NCI-H146 treated with DMSO at 0.1 percent for 48 hours (cell line): ENCODE data around the gene NOS3.
"Not testable (repeated sequence)": the region's sequence is repeated elsewhere in the genome, so short reads cannot be mapped to it uniquely, and the experiment has no call there.

Source experiments
- DNase-seq: peaks from one replicate; lab custom pipeline; 2025; ENCODE audit not compliant: unreplicated experiment; lab: John Stamatoyannopoulos, UW

The NOS3 gene

DNA sequence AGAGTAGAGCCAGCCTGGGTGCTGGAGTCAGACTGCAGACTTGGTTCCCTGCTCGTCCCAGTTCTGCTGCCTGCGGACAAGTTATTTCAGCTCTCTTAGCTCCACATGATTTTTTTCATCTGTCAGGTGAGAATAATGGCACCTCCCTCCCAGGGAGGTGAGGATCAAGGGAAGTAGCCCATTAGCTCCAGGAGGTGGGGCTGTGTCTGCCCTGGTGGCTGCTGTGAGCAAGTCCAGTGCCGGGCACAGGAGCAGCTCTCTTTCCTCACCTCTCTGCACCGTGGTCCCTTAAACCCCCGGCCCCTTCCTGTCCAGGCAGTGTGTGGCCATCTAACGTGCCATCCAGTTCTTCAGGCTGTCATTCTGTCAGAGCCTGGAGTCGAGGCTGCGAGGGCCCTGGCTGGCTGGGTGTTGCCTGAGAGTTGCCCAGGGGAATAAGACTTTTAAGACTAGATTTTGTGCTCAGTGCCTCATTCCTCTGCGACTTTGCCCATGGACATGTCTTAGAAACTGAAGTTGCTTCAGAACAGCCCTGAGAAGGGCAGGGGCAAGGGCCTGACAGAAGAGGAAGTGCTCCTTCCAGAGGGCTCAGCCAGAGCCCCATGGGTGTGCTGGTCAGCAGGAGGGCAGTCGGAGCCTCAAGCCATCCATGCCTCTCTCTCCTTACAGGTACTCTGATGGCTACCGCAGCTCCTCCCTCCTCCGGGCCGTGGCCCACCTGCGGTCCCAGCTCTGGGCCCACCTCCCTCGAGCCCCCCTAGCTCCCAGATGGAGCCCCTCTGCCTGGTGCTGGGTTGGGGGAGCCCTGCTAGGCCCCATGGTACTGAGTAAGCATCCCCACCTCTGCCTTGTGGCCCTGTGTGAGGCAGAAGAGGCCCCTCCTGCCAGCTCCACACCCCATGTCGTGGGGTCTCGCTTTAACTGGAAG is 42.4 kb downstream of the NOS3 start:
- DNase-seq = no peak

- no peak for DNase-seq
Observed at GRCh38 chr7:151033864-151034249, 43.0 kb downstream of the NOS3 start.

DNA sequence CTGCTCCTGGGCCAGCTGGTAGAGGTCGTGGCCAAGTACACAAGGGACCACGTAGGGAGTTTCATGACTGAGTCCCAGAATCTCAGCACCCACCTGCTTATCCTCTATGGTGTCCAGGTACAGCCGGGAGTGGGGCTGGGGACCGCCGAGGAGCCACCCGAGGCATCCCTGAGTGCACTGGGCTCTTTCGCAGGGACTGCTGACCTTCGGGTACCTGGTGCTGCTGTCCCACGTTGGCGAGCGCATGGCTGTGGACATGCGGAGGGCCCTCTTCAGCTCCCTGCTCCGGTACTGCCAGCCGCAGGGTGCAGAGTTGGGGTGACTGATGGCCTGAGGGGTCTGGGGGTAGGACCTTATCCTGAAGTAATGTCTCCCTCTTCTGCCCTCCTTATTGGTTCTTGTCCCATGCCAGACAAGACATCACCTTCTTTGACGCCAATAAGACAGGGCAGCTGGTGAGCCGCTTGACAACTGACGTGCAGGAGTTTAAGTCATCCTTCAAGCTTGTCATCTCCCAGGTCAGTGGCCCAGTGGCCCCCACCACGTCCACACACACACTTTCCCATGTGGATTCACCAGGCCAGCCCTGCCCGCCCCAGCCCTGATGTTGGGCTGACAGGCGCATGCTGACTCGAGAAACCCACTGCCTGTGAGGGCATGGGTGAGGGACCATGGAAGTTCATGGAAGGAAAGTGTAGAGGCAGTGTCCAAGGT is 43.7 kb downstream of the NOS3 start:
- no peak for DNase-seq

DNA sequence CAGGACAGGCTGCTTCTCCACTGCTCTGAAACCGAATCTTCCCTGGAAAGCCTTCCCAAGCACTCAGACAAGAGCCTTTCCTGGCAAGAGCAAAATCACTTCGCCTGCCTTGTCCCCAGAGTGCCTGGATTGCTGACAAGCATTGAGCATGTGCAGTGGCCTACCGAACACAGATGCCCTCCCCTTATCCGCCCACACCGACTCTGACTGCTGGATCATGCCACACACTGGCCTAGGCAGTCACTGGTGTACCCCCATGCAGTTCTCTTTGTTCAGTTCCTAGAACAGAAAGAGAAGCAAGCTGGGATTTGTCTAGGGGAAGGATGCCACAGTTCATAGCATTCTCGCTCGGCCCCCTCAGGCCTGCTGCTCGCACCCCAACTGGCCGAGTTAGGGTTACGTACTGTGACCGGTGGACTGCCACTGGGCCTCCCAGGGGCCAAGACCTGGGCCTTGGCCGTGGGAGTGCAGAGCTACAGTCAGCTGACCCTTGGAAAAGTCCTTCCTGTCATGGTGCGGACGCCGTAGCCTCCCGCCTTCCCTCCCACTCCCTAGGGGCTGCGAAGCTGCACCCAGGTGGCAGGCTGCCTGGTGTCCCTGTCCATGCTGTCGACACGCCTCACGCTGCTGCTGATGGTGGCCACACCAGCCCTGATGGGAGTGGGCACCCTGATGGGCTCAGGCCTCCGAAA is 44.4 kb downstream of the NOS3 start:
- no peak for DNase-seq

DNA sequence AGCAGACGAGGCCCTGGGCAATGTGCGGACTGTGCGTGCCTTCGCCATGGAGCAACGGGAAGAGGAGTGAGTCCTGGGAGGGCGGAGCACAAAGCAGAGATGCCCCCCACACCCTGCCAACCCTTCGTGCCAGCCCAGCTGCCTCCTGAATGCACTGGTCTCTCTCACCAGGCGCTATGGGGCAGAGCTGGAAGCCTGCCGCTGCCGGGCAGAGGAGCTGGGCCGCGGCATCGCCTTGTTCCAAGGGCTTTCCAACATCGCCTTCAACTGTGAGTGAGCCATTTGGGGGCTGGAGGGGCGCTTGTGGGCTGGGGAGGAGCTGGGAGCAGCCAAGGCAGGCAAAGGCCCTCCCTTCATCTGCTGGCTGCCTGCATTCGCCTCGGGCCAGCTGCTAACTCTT is 45.1 kb downstream of the NOS3 start:
- DNase-seq = no peak

GRCh38 chr7:151038951-151039849 is 48.4 kb downstream of the NOS3 start:
- DNase-seq = no peak

DNA sequence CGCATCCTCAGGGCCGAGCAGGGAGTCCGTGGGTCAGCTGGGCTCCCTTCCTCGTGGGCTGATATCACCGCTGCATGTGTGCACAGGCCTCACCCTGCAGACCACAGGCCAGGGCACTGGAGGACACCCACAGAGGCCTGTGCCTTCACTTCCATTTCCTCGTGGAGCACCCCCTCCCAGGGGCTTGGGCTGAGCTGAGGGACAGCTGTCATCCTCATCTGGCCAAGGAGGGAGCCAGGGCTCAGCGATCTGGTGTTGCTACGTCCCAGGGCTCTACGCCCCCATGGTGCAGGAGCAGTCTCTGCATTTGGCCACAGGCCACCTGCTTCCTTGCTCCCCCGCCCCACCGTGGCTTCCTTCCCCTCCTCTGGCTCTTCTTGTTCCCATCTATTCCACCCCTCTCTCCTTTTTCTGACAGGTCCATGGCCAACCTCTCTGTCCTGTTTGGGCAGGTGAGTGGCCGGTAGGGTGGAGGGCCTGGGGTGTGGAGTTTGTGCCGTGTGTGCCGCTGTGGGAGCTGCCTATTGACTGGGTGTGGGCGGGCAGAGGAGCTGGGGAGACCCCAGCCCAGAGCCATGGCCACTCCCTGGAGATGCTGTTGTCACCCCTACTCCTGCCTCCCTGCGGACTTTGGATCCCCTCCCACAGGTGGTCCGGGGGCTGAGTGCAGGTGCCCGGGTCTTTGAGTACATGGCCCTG is 49.2 kb downstream of the NOS3 start:
- no peak for DNase-seq

GRCh38 chr7:151040616-151041375 is 50.0 kb downstream of the NOS3 start:
- no peak for DNase-seq

DNA sequence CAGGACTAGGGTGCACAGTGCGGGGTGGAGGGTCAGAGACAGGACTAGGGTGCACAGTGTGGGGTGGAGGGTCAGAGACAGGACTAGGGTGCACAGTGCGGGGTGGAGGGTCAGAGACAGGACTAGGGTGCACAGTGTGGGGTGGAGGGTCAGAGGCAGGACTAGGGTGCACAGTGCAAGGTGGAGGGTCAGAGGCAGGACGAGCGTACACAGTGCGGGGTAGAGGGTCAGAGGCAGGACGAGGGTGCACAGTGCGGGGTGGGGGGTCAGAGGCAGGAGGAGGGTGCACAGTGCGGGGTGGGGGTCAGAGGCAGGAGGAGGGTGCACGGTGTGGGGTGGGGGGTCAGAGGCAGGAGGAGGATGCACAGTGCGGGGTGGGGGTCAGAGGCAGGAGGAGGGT is 52.6 kb downstream of the NOS3 start:
- not testable (repeated sequence) for DNase-seq

GRCh38 chr7:151043959-151044358 is 53.1 kb downstream of the NOS3 start:
- DNase-seq = no peak

- no peak for DNase-seq
Observed at GRCh38 chr7:151045262-151045661, 54.4 kb downstream of the NOS3 start.

GRCh38 chr7:151045967-151046366 is 55.1 kb downstream of the NOS3 start:
- DNase-seq = no peak

GRCh38 chr7:151046603-151047573 is 56.1 kb downstream of the NOS3 start:
- DNase-seq = no peak

GRCh38 chr7:151047976-151048815 is 57.4 kb downstream of the NOS3 start, which contains the start of gene ASIC3:
Gene ASIC3 (plus strand): TSS chr7:151048531. CDS start chr7:151048886, 355 bp downstream.
- DNase-seq = no peak

GRCh38 chr7:151048911-151049463 is 58.2 kb downstream of the NOS3 start:
- no peak for DNase-seq

GRCh38 chr7:151051108-151051507 is 60.3 kb downstream of the NOS3 start:
- DNase-seq = no peak

- no peak for DNase-seq
Observed at GRCh38 chr7:151053096-151053495, 62.3 kb downstream of the NOS3 start.
